Nephron progenitor cell (in vitro differentiated cells): ENCODE results near the gene RTN4RL1.
"Not testable (repeated sequence)": the region's sequence is repeated elsewhere in the genome, so short reads cannot be mapped to it uniquely, and the experiment has no call there.

ENCODE experiments used
- DNase-seq: peaks from one replicate; pipeline ENCODE4 v3.0.0; 2021
- H3K27ac Mint-ChIP-seq: 2 replicates; pipeline ENCODE4 v1.8.0; 2021; ENCODE audit warnings: mild to moderate bottlenecking, moderate library complexity, mixed read lengths
- H3K27me3 Mint-ChIP-seq: 2 replicates; pipeline ENCODE4 v1.8.0; 2021; ENCODE audit warnings: mild to moderate bottlenecking, low read depth, mixed read lengths; ENCODE audit not compliant: poor library complexity
- H3K36me3 Mint-ChIP-seq: 2 replicates; pipeline ENCODE4 v1.8.0; 2021; ENCODE audit warnings: low read depth, mixed read lengths
- H3K4me1 Mint-ChIP-seq: 2 replicates; pipeline ENCODE4 v1.8.0; 2021; ENCODE audit warnings: mixed read lengths
- H3K4me3 Mint-ChIP-seq: 2 replicates; pipeline ENCODE4 v1.8.0; 2021; ENCODE audit warnings: mild to moderate bottlenecking, moderate library complexity, mixed read lengths
- H3K9me3 Mint-ChIP-seq: 2 replicates; pipeline ENCODE4 v1.8.0; 2021; ENCODE audit warnings: mild to moderate bottlenecking, moderate library complexity, mixed read lengths
- CTCF ChIP-seq: fragments of 200-600 bp; sonication (generic); IDR thresholded peaks from 2 replicates; pipeline ENCODE4 v1.5.0; 2021; ENCODE audit warnings: antibody characterized with exemption

Gene RTN4RL1

GRCh38 chr17:1994707-1995106, 30.4 kb downstream of the RTN4RL1 start:
- Mint-ChIP-seq H3K27ac (no peak overlapping the region), H3K27me3 (peaks cover 40% of the 10 kb centered on the region), H3K4me3 (no peak overlapping the region), H3K9me3 (no peaks in the 10 kb centered on the region), H3K36me3 (no peaks in the 10 kb centered on the region), H3K4me1 (peaks cover 61% of the 10 kb centered on the region)
- no peak for TF ChIP-seq CTCF
- DNase-seq: no peak

- DNase-seq: no peak
- Mint-ChIP-seq H3K4me3 (no peak overlapping the region), H3K27me3 (peaks cover 38% of the 10 kb centered on the region), H3K27ac (no peak overlapping the region), H3K4me1 (peaks cover 51% of the 10 kb centered on the region), H3K9me3 (no peaks in the 10 kb centered on the region), H3K36me3 (no peaks in the 10 kb centered on the region)
- no peak for TF ChIP-seq CTCF
Measured at GRCh38 chr17:1992541-1992940, 32.6 kb downstream of the RTN4RL1 start.

GRCh38 chr17:1989135-1989534, 36.0 kb downstream of the RTN4RL1 start:
- Mint-ChIP-seq H3K27ac (no peak overlapping the region), H3K36me3 (no peaks in the 10 kb centered on the region), H3K9me3 (no peaks in the 10 kb centered on the region), H3K27me3 (peaks cover 42% of the 10 kb centered on the region), H3K4me3 (no peak overlapping the region), H3K4me1 (peaks cover 46% of the 10 kb centered on the region)
- TF ChIP-seq CTCF: no peak
- DNase-seq: no peak

GRCh38 chr17:1986783-1987451, 38.2 kb downstream of the RTN4RL1 start:
- no peak overlapping the region for H3K4me3 Mint-ChIP-seq
- peaks cover 48% of the 10 kb centered on the region for H3K4me1 Mint-ChIP-seq
- no peaks in the 10 kb centered on the region for H3K9me3 Mint-ChIP-seq
- no peak for DNase-seq
- H3K27ac Mint-ChIP-seq: no peak overlapping the region
- H3K36me3 Mint-ChIP-seq: no peaks in the 10 kb centered on the region
- TF ChIP-seq CTCF: no peak
- H3K27me3 Mint-ChIP-seq: peaks cover 38% of the 10 kb centered on the region

- DNase-seq: no peak
- no peak for TF ChIP-seq CTCF
- H3K4me3 Mint-ChIP-seq: no peak overlapping the region
- peaks cover 43% of the 10 kb centered on the region for H3K4me1 Mint-ChIP-seq
- H3K9me3 Mint-ChIP-seq: no peaks in the 10 kb centered on the region
- H3K27me3 Mint-ChIP-seq: peaks cover 32% of the 10 kb centered on the region
- no peaks in the 10 kb centered on the region for H3K36me3 Mint-ChIP-seq
- H3K27ac Mint-ChIP-seq: no peak overlapping the region
Measured at GRCh38 chr17:1985686-1986085, 39.4 kb downstream of the RTN4RL1 start.

GRCh38 chr17:1985093-1985492, 40.0 kb downstream of the RTN4RL1 start:
- Mint-ChIP-seq H3K36me3 (no peaks in the 10 kb centered on the region), H3K9me3 (no peaks in the 10 kb centered on the region), H3K27me3 (peaks cover 32% of the 10 kb centered on the region), H3K4me1 (peaks cover 43% of the 10 kb centered on the region), H3K27ac (no peak overlapping the region), H3K4me3 (no peak overlapping the region)
- no peak for TF ChIP-seq CTCF
- no peak for DNase-seq

- not testable (repeated sequence) for H3K4me3 Mint-ChIP-seq, H3K27ac Mint-ChIP-seq, DNase-seq, H3K36me3 Mint-ChIP-seq, H3K9me3 Mint-ChIP-seq
- peaks cover 53% of the 10 kb centered on the region for H3K27me3 Mint-ChIP-seq
- H3K4me1 Mint-ChIP-seq: peaks cover 50% of the 10 kb centered on the region
Measured at GRCh38 chr17:1982793-1983366, 42.3 kb downstream of the RTN4RL1 start.
